NCI-H526 treated with DMSO at 0.1 percent for 48 hours (cell line): ENCODE results near the gene POLR1E.
"Not testable (repeated sequence)": the region's sequence is repeated elsewhere in the genome, so short reads cannot be mapped to it uniquely, and the experiment has no call there.

Experiments used
- DNase-seq: peaks from one replicate; lab custom pipeline; 2025; lab: John Stamatoyannopoulos, UW

The POLR1E gene

GRCh38 chr9:37464426-37465248 lies 21.1 kb upstream of the POLR1E start:
- DNase-seq: peak; percentile 96

- peak; percentile 99 for DNase-seq
These were observed 20.3 kb upstream of the POLR1E start, which contains the start of gene ZBTB5 for GRCh38 chr9:37465249-37466036. Gene ZBTB5 (minus strand): TSS chr9:37465450. CDS start chr9:37442551, 22,899 bp downstream.

- DNase-seq: peak; percentile 24
These were observed 19.6 kb upstream of the POLR1E start for GRCh38 chr9:37466037-37466709.

- not testable (repeated sequence) for DNase-seq
These were observed 18.2 kb upstream of the POLR1E start for GRCh38 chr9:37467530-37467929.

- no peak for DNase-seq
These were observed 17.1 kb upstream of the POLR1E start for GRCh38 chr9:37468620-37469019.

GRCh38 chr9:37471942-37472684 lies 13.6 kb upstream of the POLR1E start:
- DNase-seq: no peak

GRCh38 chr9:37473982-37474381 lies 11.8 kb upstream of the POLR1E start:
- DNase-seq: not testable (repeated sequence)

GRCh38 chr9:37474438-37474837 lies 11.3 kb upstream of the POLR1E start:
- DNase-seq: no peak

GRCh38 chr9:37476930-37477329 lies 8.8 kb upstream of the POLR1E start:
- DNase-seq: no peak

GRCh38 chr9:37477443-37477842 lies 8.3 kb upstream of the POLR1E start:
- DNase-seq: not testable (repeated sequence)

GRCh38 chr9:37477987-37478619 lies 7.6 kb upstream of the POLR1E start:
- not testable (repeated sequence) for DNase-seq

- no peak for DNase-seq
These were observed 5.0 kb upstream of the POLR1E start for GRCh38 chr9:37480759-37481158.

GRCh38 chr9:37486256-37486615 lies 488 bp downstream of the POLR1E start:
- no peak for DNase-seq

GRCh38 chr9:37486616-37487548 lies 1.1 kb downstream of the POLR1E start:
- DNase-seq: no peak

- no peak for DNase-seq
These were observed 6.2 kb downstream of the POLR1E start for GRCh38 chr9:37491939-37492338.

GRCh38 chr9:37495571-37495970 lies 9.8 kb downstream of the POLR1E start:
- DNase-seq: no peak

- DNase-seq: no peak
These were observed 10.3 kb downstream of the POLR1E start for GRCh38 chr9:37496020-37496419.

- DNase-seq: no peak
These were observed 11.6 kb downstream of the POLR1E start for GRCh38 chr9:37497320-37497719.

GRCh38 chr9:37498457-37498856 lies 12.7 kb downstream of the POLR1E start:
- DNase-seq: no peak

- DNase-seq: no peak
These were observed 13.5 kb downstream of the POLR1E start for GRCh38 chr9:37499297-37499696.
